WTC11 (cell line): ENCODE measurements around the gene PCNP.

Experiments used
- ETV6 ChIP-seq: sonication (generic); formaldehyde crosslinking; IDR thresholded peaks from 2 replicates; pipeline ENCODE4 v1.8.1; 2022; ENCODE audit warnings: mild to moderate bottlenecking, missing genetic modification reagents
- FOXK1 ChIP-seq: sonication (generic); formaldehyde crosslinking; IDR thresholded peaks from 2 replicates; pipeline ENCODE4 v1.8.0; 2022; ENCODE audit warnings: mild to moderate bottlenecking, moderate library complexity, missing genetic modification reagents
- NR2C2 ChIP-seq: sonication (generic); formaldehyde crosslinking; IDR thresholded peaks from 2 replicates; pipeline ENCODE4 v1.8.0; 2022; ENCODE audit warnings: mild to moderate bottlenecking, missing genetic modification reagents
- NR3C1 ChIP-seq: sonication (generic); formaldehyde crosslinking; conservative IDR thresholded peaks from 2 replicates; pipeline ENCODE4 v1.8.1; 2023; ENCODE audit warnings: low read depth, mild to moderate bottlenecking, missing genetic modification reagents
- SMAD3 ChIP-seq: sonication (generic); formaldehyde crosslinking; IDR thresholded peaks from 2 replicates; pipeline ENCODE4 v1.8.0; 2022; ENCODE audit warnings: missing genetic modification reagents, mild to moderate bottlenecking, borderline replicate concordance
- SP1 ChIP-seq: sonication (generic); formaldehyde crosslinking; conservative IDR thresholded peaks from 2 replicates; pipeline ENCODE4 v1.8.1; 2022; ENCODE audit warnings: missing genetic modification reagents
- ZNF121 ChIP-seq: sonication (generic); formaldehyde crosslinking; IDR thresholded peaks from 2 replicates; pipeline ENCODE4 v1.8.0; 2023; ENCODE audit warnings: missing genetic modification reagents
- TF ChIP-seq, protein P1 (sequence below): sonication (generic); formaldehyde crosslinking; IDR thresholded peaks from 2 replicates; pipeline ENCODE4 v1.8.0; 2022; ENCODE audit warnings: mild to moderate bottlenecking, missing genetic modification reagents
- TF ChIP-seq, protein P2 (sequence below): sonication (generic); formaldehyde crosslinking; IDR thresholded peaks from 2 replicates; pipeline ENCODE4 v1.8.0; 2022; ENCODE audit warnings: mild to moderate bottlenecking, missing genetic modification reagents
- TF ChIP-seq, protein P3 (sequence below): fragments of 200-600 bp; IDR thresholded peaks from 2 replicates; pipeline ENCODE4 v1.8.0; 2022; ENCODE audit warnings: antibody characterized with exemption
- TF ChIP-seq, protein P4 (sequence below): sonication (generic); formaldehyde crosslinking; IDR thresholded peaks from 2 replicates; pipeline ENCODE4 v1.8.0; 2022; ENCODE audit warnings: mild to moderate bottlenecking, missing genetic modification reagents
- TF ChIP-seq, protein P5 (sequence below): sonication (generic); formaldehyde crosslinking; IDR thresholded peaks from 2 replicates; pipeline ENCODE4 v1.8.1; 2022; ENCODE audit warnings: low read depth, missing genetic modification reagents, borderline replicate concordance
- TF ChIP-seq, protein P6 (sequence below): sonication (generic); formaldehyde crosslinking; IDR thresholded peaks from 2 replicates; pipeline ENCODE4 v1.8.0; 2023; ENCODE audit warnings: missing genetic modification reagents

DNA sequence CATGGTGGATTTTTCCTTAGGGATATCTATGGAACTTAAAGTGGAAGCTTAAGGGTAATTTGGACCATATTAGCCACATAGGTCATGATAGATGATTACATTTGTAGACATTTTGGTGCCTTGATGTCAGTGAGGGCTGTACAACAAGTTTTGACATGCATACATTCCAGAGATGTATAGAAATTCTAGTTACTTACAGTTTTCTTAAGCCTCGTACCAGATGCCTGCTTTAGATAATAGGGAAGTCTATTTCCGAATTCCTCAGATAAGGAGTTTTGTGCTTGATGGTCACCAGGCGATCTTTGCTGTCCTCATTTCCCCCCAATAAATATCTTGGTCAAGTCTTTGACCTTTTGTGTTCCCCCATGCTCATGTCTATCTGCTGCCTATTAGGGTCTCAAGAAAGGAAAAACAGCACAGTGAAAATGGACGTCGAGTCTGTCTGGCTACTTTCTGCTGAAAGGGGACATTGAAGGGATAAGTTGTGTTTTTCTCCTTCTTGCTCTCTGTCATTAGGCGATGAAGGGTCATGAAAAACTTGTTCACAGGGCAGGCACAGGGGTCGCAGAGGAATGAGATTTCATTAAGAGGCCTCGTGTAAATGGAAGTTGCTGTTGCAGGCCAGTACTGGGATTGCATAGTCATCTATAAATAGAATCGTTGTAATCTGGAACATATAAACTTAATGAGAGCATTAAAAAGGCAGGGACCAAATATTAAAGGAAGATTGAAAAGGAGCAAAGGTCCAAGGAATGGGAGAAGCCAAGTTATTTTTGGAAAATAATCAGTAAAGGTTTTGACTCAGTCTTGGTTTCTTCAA is 41.0 kb upstream of the PCNP start:
- no peak for TF ChIP-seq NR2C2
- TF ChIP-seq, protein P1, sequence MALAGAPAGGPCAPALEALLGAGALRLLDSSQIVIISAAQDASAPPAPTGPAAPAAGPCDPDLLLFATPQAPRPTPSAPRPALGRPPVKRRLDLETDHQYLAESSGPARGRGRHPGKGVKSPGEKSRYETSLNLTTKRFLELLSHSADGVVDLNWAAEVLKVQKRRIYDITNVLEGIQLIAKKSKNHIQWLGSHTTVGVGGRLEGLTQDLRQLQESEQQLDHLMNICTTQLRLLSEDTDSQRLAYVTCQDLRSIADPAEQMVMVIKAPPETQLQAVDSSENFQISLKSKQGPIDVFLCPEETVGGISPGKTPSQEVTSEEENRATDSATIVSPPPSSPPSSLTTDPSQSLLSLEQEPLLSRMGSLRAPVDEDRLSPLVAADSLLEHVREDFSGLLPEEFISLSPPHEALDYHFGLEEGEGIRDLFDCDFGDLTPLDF: no peak
- no peak for TF ChIP-seq SMAD3 (CRISPR knock-in tag)
- no peak for TF ChIP-seq SP1 (CRISPR knock-in tag)
- TF ChIP-seq, protein P2, sequence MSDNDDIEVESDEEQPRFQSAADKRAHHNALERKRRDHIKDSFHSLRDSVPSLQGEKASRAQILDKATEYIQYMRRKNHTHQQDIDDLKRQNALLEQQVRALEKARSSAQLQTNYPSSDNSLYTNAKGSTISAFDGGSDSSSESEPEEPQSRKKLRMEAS: no peak
- TF ChIP-seq, protein P3, sequence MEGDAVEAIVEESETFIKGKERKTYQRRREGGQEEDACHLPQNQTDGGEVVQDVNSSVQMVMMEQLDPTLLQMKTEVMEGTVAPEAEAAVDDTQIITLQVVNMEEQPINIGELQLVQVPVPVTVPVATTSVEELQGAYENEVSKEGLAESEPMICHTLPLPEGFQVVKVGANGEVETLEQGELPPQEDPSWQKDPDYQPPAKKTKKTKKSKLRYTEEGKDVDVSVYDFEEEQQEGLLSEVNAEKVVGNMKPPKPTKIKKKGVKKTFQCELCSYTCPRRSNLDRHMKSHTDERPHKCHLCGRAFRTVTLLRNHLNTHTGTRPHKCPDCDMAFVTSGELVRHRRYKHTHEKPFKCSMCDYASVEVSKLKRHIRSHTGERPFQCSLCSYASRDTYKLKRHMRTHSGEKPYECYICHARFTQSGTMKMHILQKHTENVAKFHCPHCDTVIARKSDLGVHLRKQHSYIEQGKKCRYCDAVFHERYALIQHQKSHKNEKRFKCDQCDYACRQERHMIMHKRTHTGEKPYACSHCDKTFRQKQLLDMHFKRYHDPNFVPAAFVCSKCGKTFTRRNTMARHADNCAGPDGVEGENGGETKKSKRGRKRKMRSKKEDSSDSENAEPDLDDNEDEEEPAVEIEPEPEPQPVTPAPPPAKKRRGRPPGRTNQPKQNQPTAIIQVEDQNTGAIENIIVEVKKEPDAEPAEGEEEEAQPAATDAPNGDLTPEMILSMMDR: no peak
- no peak for TF ChIP-seq FOXK1
- no peak for TF ChIP-seq NR3C1 (CRISPR knock-in tag)
- no peak for TF ChIP-seq ZNF121 (CRISPR knock-in tag)
- TF ChIP-seq, protein P4, sequence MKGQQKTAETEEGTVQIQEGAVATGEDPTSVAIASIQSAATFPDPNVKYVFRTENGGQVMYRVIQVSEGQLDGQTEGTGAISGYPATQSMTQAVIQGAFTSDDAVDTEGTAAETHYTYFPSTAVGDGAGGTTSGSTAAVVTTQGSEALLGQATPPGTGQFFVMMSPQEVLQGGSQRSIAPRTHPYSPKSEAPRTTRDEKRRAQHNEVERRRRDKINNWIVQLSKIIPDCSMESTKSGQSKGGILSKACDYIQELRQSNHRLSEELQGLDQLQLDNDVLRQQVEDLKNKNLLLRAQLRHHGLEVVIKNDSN (CRISPR knock-in tag): no peak
- TF ChIP-seq, protein P5, sequence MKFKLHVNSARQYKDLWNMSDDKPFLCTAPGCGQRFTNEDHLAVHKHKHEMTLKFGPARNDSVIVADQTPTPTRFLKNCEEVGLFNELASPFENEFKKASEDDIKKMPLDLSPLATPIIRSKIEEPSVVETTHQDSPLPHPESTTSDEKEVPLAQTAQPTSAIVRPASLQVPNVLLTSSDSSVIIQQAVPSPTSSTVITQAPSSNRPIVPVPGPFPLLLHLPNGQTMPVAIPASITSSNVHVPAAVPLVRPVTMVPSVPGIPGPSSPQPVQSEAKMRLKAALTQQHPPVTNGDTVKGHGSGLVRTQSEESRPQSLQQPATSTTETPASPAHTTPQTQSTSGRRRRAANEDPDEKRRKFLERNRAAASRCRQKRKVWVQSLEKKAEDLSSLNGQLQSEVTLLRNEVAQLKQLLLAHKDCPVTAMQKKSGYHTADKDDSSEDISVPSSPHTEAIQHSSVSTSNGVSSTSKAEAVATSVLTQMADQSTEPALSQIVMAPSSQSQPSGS (CRISPR knock-in tag): no peak
- TF ChIP-seq, protein P6, sequence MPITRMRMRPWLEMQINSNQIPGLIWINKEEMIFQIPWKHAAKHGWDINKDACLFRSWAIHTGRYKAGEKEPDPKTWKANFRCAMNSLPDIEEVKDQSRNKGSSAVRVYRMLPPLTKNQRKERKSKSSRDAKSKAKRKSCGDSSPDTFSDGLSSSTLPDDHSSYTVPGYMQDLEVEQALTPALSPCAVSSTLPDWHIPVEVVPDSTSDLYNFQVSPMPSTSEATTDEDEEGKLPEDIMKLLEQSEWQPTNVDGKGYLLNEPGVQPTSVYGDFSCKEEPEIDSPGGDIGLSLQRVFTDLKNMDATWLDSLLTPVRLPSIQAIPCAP: no peak
- TF ChIP-seq ETV6: no peak
